Stimulated activated CD4-positive, alpha-beta T cell treated with anti-CD3 and anti-CD28 coated beads, Interleukin-1b, Interleukin-23, amount 100 ng/mL, for 1 hour (primary cell): ENCODE data around the gene PADI2.
A peak's percentile ranks its signal among the peaks of the same experiment; 100 is the strongest.

Experiments
- DNase-seq, 2 donors: peaks; one replicate each; pipeline ENCODE4 v3.0.0-alpha.2; 2020; ENCODE audit warnings: low read depth in 2 of 2

PADI2 gene

GRCh38 chr1:17119076-17119772, at the start of gene PADI2:
PADI2 (minus strand) TSS chr1:17119451; CDS start chr1:17119371, 80 bp downstream.
- DNase-seq, result peak in 1 of 2 donors; percentile 23

GRCh38 chr1:17168091-17168876, 49.0 kb upstream of the PADI2 start:
- no peak for DNase-seq

GRCh38 chr1:17167786-17168090, 48.5 kb upstream of the PADI2 start:
- no peak for DNase-seq

GRCh38 chr1:17167041-17167785, 48.0 kb upstream of the PADI2 start:
- no peak for DNase-seq

- DNase-seq, result no peak
Observed at GRCh38 chr1:17165823-17166222, 46.6 kb upstream of the PADI2 start.

- DNase-seq, result no peak
Observed at GRCh38 chr1:17163789-17164666, 44.8 kb upstream of the PADI2 start.

- DNase-seq, result no peak
Observed at GRCh38 chr1:17163371-17163770, 44.1 kb upstream of the PADI2 start.

GRCh38 chr1:17162941-17163340, 43.7 kb upstream of the PADI2 start:
- DNase-seq, result no peak

- DNase-seq, result no peak
Observed at GRCh38 chr1:17161926-17162800, 42.9 kb upstream of the PADI2 start.

- no peak for DNase-seq
Observed at GRCh38 chr1:17161137-17161740, 42.0 kb upstream of the PADI2 start.

GRCh38 chr1:17158961-17159360, 39.7 kb upstream of the PADI2 start:
- DNase-seq, result no peak

GRCh38 chr1:17156108-17156507, 36.9 kb upstream of the PADI2 start:
- no peak for DNase-seq

GRCh38 chr1:17155257-17155920, 36.1 kb upstream of the PADI2 start:
- no peak for DNase-seq

- no peak for DNase-seq
Observed at GRCh38 chr1:17149771-17150170, 30.5 kb upstream of the PADI2 start.

- DNase-seq, result no peak
Observed at GRCh38 chr1:17148950-17149608, 29.8 kb upstream of the PADI2 start.

- DNase-seq, result no peak
Observed at GRCh38 chr1:17145648-17146047, 26.4 kb upstream of the PADI2 start.

- no peak for DNase-seq
Observed at GRCh38 chr1:17143760-17144159, 24.5 kb upstream of the PADI2 start.

GRCh38 chr1:17141441-17142197, 22.4 kb upstream of the PADI2 start:
- no peak for DNase-seq
